D341Med (cell line): ENCODE data around the gene USH1G.
"Not testable (repeated sequence)": the region's sequence is repeated elsewhere in the genome, so short reads cannot be mapped to it uniquely, and the experiment has no call there.

ENCODE experiments used
- DNase-seq: peaks from one replicate; pipeline ENCODE4 v3.0.0; 2012; ENCODE audit warnings: low spot score

The USH1G gene

DNA sequence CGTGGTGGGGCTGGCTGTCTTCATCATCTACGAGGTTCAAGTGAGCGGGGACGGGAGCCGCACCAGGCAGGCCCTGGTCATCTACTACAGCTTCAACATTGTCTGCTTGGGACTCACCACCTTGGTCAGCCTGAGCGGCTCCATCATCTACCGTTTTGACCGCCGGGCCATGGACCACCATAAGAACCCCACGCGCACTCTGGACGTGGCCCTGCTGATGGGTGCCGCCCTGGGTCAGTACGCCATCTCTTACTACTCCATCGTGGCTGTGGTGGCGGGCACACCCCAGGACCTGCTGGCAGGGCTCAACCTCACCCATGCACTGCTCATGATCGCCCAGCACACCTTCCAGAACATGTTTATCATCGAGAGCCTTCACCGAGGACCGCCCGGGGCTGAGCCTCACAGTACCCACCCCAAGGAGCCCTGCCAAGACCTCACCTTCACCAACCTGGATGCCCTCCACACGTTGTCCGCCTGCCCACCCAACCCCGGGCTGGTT, 7.5 kb upstream of the USH1G start:
- DNase-seq: no peak

DNA sequence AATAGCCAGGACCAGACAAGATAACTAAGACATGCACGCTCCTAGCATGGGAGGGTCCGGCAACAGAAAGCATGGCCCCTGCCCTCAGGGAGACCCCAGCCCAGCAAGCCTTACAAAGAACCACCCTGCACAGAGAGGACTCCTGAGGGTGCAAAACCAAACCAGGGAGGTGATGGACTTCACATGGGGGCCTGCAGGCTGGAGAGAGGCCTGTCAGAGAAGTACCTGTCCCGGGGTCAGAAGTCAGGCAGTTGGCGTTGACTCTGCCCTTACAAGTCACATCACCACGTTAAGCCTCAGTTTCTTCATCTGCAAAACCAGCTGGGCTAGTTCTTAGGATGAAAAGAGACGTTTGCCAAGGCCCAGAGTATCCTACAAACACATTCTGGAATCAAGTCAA, 5.7 kb upstream of the USH1G start:
- no peak for DNase-seq

DNA sequence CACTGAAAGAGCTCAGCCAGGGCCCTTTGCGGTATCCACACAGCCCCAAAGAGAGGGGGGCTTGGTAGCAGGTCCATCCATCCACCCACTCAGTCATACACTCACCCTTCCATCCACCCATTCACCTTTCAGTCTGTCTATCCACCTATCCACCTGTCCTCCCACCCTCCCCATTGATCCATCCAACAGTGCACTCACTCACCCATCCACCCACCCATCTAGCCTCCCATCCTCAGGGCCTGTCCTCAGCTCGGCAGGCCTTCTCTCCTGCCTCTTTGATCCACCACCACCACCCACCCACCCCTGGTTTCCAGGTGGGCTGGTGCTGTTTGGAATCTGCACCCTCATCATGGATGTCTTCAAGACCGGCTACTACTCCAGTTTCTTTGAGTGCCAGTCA, 2.2 kb upstream of the USH1G start:
- no peak for DNase-seq

DNA sequence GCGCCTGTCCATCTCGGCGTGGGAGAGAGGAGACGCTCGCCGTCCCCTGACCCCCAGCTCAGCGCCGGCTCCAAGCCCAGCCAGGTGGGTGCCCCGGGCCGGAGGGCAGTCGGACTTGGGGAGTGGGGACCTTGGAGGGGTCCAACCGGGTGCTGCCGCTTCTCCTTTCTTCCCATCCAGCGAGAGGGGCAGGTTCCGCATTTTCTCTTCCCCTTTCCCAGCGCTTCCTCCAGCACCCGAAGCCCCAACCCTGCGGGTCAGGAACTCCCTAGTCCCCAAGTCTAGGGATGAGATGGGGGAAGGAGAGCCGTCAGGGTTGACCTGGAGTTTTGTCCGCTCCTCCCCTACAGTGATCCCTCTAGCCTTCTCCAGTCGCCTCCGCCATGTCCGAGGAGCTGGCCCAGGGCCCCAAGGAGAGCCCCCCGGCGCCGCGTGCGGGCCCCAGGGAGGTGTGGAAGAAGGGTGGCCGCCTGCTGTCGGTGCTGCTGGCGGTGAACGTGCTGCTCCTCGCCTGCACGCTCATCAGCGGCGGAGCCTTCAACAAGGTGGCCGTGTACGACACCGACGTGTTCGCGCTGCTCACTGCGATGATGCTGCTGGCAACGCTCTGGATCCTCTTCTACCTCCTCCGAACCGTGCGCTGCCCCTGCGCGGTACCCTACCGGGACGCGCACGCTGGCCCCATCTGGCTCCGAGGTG, 1.3 kb upstream of the USH1G start, which contains the start of gene OTOP2:
Gene OTOP2 (plus strand): TSS at position 24 of the 699 bp plus-strand sequence. CDS start 360 bp downstream, at position 384.
- peak; percentile 69 for DNase-seq

DNA sequence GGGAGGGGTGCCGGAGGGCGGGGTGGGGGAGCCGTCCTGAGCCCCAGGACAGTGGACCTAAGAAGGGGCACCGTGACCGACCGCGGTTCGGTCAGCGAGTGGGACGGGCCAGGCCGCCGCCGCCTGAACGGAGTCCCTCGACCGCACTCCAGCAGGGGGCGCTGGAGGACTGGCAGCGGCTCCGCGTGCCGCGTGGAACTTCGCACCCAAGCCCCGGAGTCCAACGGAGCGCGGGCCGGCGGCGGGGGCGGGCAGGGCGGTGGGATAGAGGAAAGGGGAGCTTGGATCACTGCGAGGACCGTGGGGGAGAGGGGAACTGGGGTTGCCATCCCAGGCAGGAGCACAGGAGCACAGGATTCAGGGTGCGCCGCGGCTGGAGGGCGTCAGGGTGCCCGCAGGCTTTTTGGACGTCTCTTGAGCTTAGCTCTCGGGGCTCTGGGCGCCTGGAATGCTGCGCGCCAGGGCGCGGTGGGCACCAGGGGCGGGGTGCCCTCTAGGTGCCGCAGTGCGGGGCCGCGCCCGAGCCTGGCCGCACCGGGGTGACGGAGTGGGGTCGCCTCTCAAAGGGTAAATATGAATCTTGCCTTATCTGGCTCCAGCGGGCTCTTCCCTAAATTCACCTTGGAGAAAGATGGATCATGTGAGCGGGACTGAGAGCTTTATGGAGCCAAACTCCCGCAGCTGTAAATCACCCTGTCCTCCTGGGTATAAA, 639 bp upstream of the USH1G start:
- DNase-seq: peak; percentile 97

- DNase-seq: no peak
Measured at GRCh38 chr17:74922172-74922571, 883 bp downstream of the USH1G start.

DNA sequence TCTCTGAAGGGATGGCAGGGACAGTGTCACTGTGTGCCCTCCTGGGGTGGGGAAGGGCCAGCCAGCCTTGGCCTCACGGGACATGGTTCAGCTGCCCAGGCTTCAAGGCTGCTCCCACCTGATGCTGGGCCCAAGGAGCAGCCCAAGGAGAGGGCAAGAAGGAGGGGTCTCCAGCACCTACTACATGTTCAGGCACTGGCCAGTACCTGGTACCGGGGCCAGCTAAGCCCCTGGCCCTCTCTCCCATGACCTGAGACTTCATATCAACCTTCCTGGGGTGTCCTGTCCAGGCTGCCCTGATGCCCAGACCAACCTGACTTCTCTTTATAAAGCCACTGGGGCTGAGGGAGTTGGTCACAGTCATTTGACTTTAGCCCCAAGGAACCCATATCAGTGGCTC, 1.3 kb downstream of the USH1G start:
- no peak for DNase-seq

- DNase-seq: no peak
Measured at GRCh38 chr17:74921026-74921681, 1.9 kb downstream of the USH1G start.

DNA sequence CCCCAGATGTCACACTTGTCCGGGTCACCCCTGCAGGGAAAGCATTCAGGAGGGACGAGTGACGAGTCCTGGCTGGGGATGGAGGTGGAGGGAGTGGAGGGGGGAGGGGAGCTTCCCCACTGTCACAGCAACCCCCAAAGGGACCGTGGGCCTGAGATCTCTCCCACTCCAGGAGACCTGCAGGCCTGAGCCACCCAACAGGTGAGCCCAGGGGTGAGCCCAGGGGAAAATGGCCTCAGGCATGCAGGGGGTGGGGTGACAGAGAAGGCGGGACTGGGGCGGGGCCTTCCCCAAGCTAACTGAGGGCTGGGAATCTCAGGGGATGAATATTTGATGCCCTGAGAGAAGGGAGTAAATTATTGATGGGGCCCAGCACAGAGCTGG, 2.4 kb downstream of the USH1G start:
- peak; percentile 63 for DNase-seq

- DNase-seq: no peak
Measured at GRCh38 chr17:74920306-74920620, 2.8 kb downstream of the USH1G start.

DNA sequence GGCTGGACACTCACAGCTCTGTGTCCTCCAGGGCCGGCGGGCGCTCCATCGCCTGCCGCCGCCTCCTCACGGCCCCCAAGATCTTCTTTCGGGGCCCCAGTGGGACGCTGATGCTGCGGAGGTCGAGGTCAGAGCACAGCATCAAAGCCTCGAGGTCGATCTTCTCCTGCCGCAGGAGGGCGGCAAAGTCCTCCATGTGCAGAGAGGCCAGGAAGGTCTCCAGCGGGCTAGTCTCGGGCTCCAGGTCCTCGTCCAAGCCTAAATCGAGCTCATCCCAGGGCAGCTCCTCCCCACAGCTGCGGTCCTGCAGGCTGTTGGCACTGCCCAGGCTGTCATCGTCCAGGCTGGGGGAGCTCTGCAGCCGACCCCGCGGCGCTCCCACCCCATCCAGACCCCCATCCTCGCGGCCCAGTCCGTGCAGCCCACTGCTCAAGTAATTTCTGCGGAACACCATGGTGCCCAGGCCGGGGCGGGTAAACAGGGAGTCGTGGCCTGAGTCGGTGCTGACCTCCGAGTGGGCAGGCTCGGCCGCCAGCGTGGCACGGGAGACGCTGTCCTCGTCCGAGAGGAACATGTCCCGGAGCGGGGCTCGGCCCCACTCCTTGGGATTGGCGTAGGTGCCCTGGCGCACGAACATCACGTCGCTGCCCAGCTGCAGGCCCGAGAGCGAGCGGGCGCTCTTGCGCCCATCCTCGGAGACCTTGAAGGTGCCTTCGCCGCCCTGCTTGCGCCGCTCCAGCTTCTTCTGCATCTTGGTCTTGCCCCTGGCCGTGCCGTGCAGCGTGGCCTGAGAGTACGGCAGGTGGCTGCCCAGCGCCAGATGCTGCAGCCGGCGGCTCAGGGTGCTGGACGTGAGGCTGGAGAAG, 3.4 kb downstream of the USH1G start:
- DNase-seq: peak; percentile 82

DNA sequence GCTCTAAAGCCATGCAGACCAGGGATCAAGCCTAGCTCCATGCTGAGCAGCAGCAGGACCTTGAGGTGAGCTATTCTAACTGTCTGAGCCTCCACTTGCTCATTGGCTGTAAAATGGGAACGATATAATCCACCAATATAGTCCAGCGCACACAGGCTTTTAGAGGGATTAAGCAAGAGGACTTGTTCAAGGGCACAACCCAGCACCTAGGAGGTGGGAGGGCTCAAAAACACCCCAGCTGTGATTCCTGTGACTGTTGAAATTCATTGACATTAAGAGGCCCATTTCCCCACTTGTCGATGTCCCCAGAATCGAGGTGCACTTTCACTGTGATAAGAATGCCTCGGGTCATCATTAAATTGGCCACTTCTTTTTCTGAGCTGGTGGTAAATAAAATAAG, 4.1 kb downstream of the USH1G start:
- no peak for DNase-seq

DNA sequence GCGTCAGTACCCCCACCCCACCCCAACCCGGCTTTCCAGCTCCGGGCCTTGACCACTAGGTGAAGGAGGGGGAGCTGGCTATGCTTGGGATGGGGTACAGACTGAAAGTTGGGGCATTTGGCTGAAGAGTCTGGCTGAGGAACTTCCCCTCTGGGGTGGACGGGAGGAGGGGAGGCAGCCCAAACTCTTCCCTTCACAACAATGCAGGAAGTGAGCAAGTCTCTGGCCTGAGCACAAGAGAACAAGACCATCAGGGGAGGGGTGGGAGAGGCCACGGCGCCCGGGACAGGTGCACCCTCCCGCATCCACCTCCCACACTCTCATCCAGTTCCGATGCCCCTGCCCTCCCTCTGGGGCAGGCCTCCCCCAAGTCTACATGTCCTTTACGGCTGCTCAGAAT, 5.6 kb downstream of the USH1G start:
- no peak for DNase-seq

- DNase-seq: no peak
Measured at GRCh38 chr17:74916851-74917199, 6.2 kb downstream of the USH1G start.

DNA sequence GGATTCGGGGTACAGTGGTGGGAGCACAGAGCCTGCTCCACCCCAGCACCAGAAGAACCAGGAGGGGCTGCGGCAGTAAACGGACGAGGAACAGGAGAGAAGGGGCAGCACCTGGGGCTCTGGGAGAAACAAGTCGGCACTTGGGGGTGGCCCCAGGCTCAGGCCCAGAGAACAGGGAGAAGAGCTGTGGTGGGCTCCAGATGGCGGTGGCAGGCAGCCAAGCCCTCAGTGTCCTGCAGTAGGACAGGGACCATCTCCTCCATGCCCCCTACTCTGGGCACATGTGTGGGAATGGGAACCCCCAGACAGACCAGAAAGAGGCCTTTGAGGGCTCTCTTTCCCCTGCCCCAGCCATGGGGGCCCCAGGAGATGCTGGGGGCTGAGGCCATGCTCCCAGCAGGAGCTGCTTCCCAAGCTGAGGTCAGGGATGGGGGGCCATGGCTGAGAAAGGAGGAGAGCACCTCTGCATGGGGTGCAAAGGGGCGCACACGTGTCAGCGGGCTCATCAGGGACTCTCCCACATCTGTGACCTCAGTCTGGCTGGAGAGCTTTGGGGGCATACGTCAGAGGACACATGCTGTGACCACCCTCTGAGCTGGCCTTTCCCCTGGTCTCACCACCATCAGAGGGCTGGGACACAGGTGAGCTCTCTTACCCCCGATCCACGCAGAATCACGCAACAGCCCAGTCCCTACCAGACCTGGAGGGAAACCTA, 6.8 kb downstream of the USH1G start:
- DNase-seq: no peak

DNA sequence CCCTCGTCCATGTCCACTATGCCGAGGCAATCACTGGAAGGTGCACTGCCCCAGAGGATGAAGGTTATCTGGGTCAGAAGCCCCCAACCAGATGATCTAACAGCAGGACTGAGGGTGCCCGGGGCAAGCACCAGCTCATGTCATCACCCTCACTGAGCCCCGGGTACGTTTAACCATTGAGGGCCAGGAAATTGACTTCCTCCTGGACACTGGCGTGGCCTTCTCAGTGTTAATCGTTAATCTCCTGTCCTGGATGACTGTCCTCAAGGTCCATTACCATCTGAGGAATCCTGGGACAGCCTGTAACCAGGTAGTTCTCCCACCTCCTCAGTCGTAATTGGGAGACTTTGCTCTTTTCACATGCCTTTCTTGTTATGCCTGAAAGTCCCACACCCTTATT, 11.6 kb downstream of the USH1G start:
- DNase-seq: not testable (repeated sequence)

GRCh38 chr17:74909097-74909496, 14.0 kb downstream of the USH1G start:
- not testable (repeated sequence) for DNase-seq

DNA sequence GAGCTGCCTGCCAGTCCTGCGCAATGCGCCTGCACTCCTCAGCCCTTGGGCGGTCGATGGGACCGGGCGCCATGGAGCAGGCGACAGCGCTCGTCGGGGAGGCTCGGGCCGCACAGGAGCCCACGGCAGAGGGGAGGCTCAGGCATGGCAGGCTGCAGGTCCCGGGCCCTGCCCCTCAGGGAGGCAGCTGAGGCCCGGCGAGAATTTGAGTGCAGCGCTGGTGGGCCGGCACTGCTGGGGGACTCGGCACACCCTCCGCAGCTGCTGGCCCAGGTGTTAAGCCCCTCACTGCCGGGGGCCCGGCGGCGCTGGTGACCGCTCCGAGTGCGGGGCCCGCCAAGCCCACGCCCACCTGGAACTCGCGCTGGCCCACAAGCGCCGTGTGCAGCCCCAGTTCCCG, 16.0 kb downstream of the USH1G start:
- DNase-seq: no peak

DNA sequence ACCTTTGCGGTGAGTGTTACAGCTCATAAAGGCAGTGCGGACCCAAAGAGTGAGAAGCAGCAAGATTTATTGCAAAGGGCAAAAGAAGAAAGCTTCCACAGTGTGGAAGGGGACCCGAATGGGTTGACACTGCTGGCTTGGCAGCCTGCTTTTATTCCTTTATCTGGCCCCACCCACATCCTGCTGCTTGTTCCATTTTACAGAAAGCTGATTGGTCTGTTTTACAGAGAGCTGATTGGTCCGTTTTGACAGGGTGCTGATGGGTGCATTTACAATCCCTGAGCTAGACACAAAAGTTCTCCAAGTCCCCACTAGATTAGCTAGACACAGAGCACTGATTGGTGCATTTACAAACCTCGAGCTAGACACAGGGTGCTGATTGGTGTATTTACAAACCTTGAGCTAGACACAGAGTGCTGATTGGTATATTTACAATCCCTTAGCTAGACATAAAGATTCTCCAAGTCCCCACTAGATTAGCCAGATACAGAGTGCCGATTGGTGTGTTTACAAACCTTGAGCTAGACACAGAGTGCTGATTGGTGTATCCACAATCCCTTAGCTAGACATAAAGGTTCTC, 16.8 kb downstream of the USH1G start:
- not testable (repeated sequence) for DNase-seq

GRCh38 chr17:74904687-74905409, 18.2 kb downstream of the USH1G start:
- DNase-seq: no peak

GRCh38 chr17:74903671-74904070, 19.4 kb downstream of the USH1G start:
- no peak for DNase-seq
